ENCODE results near the gene TSSK2. TPM values are rescaled to one million over a fixed set of nuclear protein-coding genes. Genes with fewer than 3 reads are reported as not detected.

Gene TSSK2
- total and polyA plus RNA-seq, 2 experiments from 2014 or later: not detected

DNA sequence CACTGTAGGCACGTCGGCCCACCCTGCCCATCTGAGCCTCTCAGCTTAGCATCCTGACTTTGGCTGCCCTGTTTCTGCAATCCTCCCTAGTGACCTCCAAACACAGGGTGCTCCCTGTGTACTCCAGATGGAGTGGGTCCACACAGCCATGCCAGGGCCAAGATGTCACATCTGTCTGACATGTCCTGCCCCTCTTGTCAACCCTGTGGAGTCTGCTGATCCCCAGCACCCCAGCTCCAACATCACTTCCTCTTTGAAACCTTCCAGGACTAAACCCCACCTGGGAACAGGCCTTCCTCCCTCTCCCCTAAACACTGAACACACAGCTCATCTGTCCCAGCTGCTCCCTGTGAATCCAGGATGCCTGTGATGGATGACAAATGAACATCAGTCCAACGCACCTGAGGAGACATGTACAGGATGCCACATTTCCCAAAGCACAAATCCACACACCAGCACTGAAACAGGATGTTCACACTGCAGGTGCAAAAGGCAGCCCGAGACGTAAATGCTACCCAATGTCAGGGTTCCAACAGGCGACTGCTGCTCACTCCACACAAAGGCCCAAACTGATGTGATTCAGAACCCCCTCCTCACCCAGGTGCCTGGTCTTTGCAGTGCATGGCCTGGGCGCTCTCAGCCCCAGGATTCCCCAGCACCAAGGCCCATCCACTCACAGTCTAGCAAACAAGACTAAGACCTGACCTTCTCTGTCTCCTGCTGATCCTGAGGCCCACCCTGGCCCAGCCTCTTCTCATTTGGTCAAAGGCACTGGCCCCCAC is 2.0 kb upstream of the TSSK2 start:
- no peak for DNase-seq (ENCODE audit: low spot score)
- Histone ChIP-seq H3K79me2 (no peaks in the 10 kb centered on the region), H3K27ac (no peak overlapping the region), H2AFZ (no peak overlapping the region), H4K20me1 (ENCODE audit: insufficient read depth, poor library complexity, severe bottlenecking) (no peaks in the 10 kb centered on the region), H3K36me3 (replicated peaks; ENCODE audit: insufficient read depth, low read depth) (no peaks in the 10 kb centered on the region), H3K4me3 (no peak overlapping the region), H3K4me2 (no peak overlapping the region), H3K27me3 (no peaks in the 10 kb centered on the region), H3K4me1 (ENCODE audit: insufficient read depth) (no peaks in the 10 kb centered on the region), H3K9me2 (replicated peaks; ENCODE audit: insufficient read depth) (no peaks in the 10 kb centered on the region), H3K9me3 (ENCODE audit: low read depth) (no peaks in the 10 kb centered on the region)
- 90% methylated on average over 7 of the region's 7 CpGs for WGBS (ENCODE audit: low lambda C conversion rate, missing lambda C conversion rate)
- TF ChIP-seq EZH2phosphoT487 (IDR thresholded peaks at IDR 0.05; ENCODE audit: low read depth, severe bottlenecking, unreplicated experiment): no peak

GRCh38 chr22:19129871-19130270 is 1.2 kb upstream of the TSSK2 start:
- TF ChIP-seq, protein P1, sequence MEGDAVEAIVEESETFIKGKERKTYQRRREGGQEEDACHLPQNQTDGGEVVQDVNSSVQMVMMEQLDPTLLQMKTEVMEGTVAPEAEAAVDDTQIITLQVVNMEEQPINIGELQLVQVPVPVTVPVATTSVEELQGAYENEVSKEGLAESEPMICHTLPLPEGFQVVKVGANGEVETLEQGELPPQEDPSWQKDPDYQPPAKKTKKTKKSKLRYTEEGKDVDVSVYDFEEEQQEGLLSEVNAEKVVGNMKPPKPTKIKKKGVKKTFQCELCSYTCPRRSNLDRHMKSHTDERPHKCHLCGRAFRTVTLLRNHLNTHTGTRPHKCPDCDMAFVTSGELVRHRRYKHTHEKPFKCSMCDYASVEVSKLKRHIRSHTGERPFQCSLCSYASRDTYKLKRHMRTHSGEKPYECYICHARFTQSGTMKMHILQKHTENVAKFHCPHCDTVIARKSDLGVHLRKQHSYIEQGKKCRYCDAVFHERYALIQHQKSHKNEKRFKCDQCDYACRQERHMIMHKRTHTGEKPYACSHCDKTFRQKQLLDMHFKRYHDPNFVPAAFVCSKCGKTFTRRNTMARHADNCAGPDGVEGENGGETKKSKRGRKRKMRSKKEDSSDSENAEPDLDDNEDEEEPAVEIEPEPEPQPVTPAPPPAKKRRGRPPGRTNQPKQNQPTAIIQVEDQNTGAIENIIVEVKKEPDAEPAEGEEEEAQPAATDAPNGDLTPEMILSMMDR (IDR thresholded peaks at IDR 0.05; ENCODE audit: poor library complexity): no peak
- no peak for TF ChIP-seq EZH2 (IDR thresholded peaks at IDR 0.05; ENCODE audit: borderline replicate concordance)
- TF ChIP-seq EZH2phosphoT487 (IDR thresholded peaks at IDR 0.05; ENCODE audit: low read depth, severe bottlenecking, unreplicated experiment): no peak
- Histone ChIP-seq H3K4me1 (ENCODE audit: insufficient read depth) (no peaks in the 10 kb centered on the region), H2AFZ (no peak overlapping the region), H4K20me1 (ENCODE audit: insufficient read depth, poor library complexity, severe bottlenecking) (no peaks in the 10 kb centered on the region), H3K9me3 (ENCODE audit: low read depth) (no peaks in the 10 kb centered on the region), H3K27me3 (no peaks in the 10 kb centered on the region), H3K27ac (no peak overlapping the region), H3K9me2 (replicated peaks; ENCODE audit: insufficient read depth) (no peaks in the 10 kb centered on the region), H3K79me2 (no peaks in the 10 kb centered on the region), H3K4me2 (no peak overlapping the region), H3K4me3 (no peak overlapping the region), H3K36me3 (replicated peaks; ENCODE audit: insufficient read depth, low read depth) (no peaks in the 10 kb centered on the region)
- WGBS (ENCODE audit: low lambda C conversion rate, missing lambda C conversion rate): 89% methylated on average over 8 of the region's 8 CpGs
- no peak for DNase-seq (ENCODE audit: low spot score)

- Histone ChIP-seq H3K27ac (no peak overlapping the region), H3K9me3 (ENCODE audit: low read depth) (no peaks in the 10 kb centered on the region), H3K36me3 (replicated peaks; ENCODE audit: insufficient read depth, low read depth) (no peaks in the 10 kb centered on the region), H3K27me3 (no peaks in the 10 kb centered on the region), H2AFZ (no peak overlapping the region), H3K79me2 (no peaks in the 10 kb centered on the region), H3K4me2 (no peak overlapping the region), H3K4me3 (no peak overlapping the region), H3K4me1 (ENCODE audit: insufficient read depth) (no peaks in the 10 kb centered on the region), H4K20me1 (ENCODE audit: insufficient read depth, poor library complexity, severe bottlenecking) (no peaks in the 10 kb centered on the region), H3K9me2 (replicated peaks; ENCODE audit: insufficient read depth) (no peaks in the 10 kb centered on the region)
- no peak for TF ChIP-seq EZH2phosphoT487 (IDR thresholded peaks at IDR 0.05; ENCODE audit: low read depth, severe bottlenecking, unreplicated experiment)
- no peak for TF ChIP-seq EZH2 (IDR thresholded peaks at IDR 0.05; ENCODE audit: borderline replicate concordance)
- TF ChIP-seq, protein P1 (IDR thresholded peaks at IDR 0.05; ENCODE audit: poor library complexity): no peak
- DNase-seq (ENCODE audit: low spot score): no peak
- 97% methylated on average over 19 of the region's 19 CpGs for WGBS (ENCODE audit: low lambda C conversion rate, missing lambda C conversion rate)
Measured at GRCh38 chr22:19131685-19132015, 542 bp downstream of the TSSK2 start.

GRCh38 chr22:19132153-19132552 is 1.0 kb downstream of the TSSK2 start:
- DNase-seq (ENCODE audit: low spot score): no peak
- Histone ChIP-seq H4K20me1 (ENCODE audit: insufficient read depth, poor library complexity, severe bottlenecking) (no peaks in the 10 kb centered on the region), H3K27ac (no peak overlapping the region), H3K79me2 (no peaks in the 10 kb centered on the region), H3K36me3 (replicated peaks; ENCODE audit: insufficient read depth, low read depth) (no peaks in the 10 kb centered on the region), H3K4me2 (no peak overlapping the region), H3K9me2 (replicated peaks; ENCODE audit: insufficient read depth) (no peaks in the 10 kb centered on the region), H3K27me3 (no peaks in the 10 kb centered on the region), H3K4me1 (ENCODE audit: insufficient read depth) (no peaks in the 10 kb centered on the region), H2AFZ (no peak overlapping the region), H3K4me3 (no peak overlapping the region), H3K9me3 (ENCODE audit: low read depth) (no peaks in the 10 kb centered on the region)
- WGBS (ENCODE audit: low lambda C conversion rate, missing lambda C conversion rate): 96% methylated on average over 20 of the region's 20 CpGs
- TF ChIP-seq EZH2 (IDR thresholded peaks at IDR 0.05; ENCODE audit: borderline replicate concordance): no peak
- no peak for TF ChIP-seq EZH2phosphoT487 (IDR thresholded peaks at IDR 0.05; ENCODE audit: low read depth, severe bottlenecking, unreplicated experiment)

All from hepatocyte (in vitro differentiated cells).